ENCODE measurements around the gene RRAGC. TPM values are rescaled to one million over a fixed set of nuclear protein-coding genes. Genes with fewer than 3 reads are reported as not detected.

Gene RRAGC
- total and polyA plus RNA-seq, 9 of the 15 experiments (the other 6 are each of a cell fraction or from before 2014, with no cell fraction given), result 3.9 to 16.9 (median 10.9) TPM

- TF ChIP-seq TFAP4 (CRISPR knock-in tag; IDR thresholded peaks at IDR 0.05; ENCODE audit: borderline replicate concordance) (peak; percentile 76), NCOA4 (IDR thresholded peaks at IDR 0.05; ENCODE audit: partially characterized antibody) (no peak), HLTF (IDR thresholded peaks at IDR 0.05) (no peak), LEF1 (IDR thresholded peaks at IDR 0.05) (no peak), ZBTB2 (IDR thresholded peaks at IDR 0.05) (peak; percentile 98), DLX4 (CRISPR knock-in tag; IDR thresholded peaks at IDR 0.05) (no peak), BRCA1 (IDR thresholded peaks at IDR 0.05) (no peak), BRCA1 (CRISPR knock-in tag; IDR thresholded peaks at IDR 0.05) (no peak), RFX5 (IDR thresholded peaks at IDR 0.05; ENCODE audit: low read depth, low read length) (no peak), MYBL2 (IDR thresholded peaks at IDR 0.05; ENCODE audit: low read depth) (no peak), MYBL2 (CRISPR knock-in tag; IDR thresholded peaks at IDR 0.05; ENCODE audit: borderline replicate concordance) (no peak), ZNF589 (CRISPR knock-in tag; IDR thresholded peaks at IDR 0.05; ENCODE audit: low read depth) (no peak), MECOM (CRISPR knock-in tag; IDR thresholded peaks at IDR 0.05) (no peak), ATF3 (IDR thresholded peaks at IDR 0.05) (no peak), ATF3 (CRISPR knock-in tag; conservative IDR thresholded peaks at IDR 0.05) (peak; percentile 66; the same call in 1 of the 2 replicates), ZNF668 (CRISPR knock-in tag; IDR thresholded peaks at IDR 0.05) (no peak), ETS1 (conservative IDR thresholded peaks at IDR 0.05; ENCODE audit: control insufficient read depth, low read depth, low read length) (peak; percentile 14; the same call in 1 of the 2 replicates), ATF6 (CRISPR knock-in tag; IDR thresholded peaks at IDR 0.05) (peak; percentile 69; the same call in 1 of the 2 replicates), ZFP1 (CRISPR knock-in tag; IDR thresholded peaks at IDR 0.05) (no peak), TBL1XR1 (IDR thresholded peaks at IDR 0.05; ENCODE audit: low read length in 2 of 2) (no peak; a peak in 1 of 4 replicates)
These were observed 13.7 kb upstream of the RRAGC start, which contains the start of gene MYCBP (continued) for GRCh38 chr1:38873027-38873969.
